ENCODE results near the gene MDK. TPM values are rescaled to one million over a fixed set of nuclear protein-coding genes. Genes with fewer than 3 reads are reported as not detected.

Gene MDK
- total and polyA plus RNA-seq, 2 of the 4 experiments (the other 2 are of a cell fraction) = 25.8 to 377 TPM

- H3K56ac ChIP-seq (ENCODE audit: extremely low read depth, insufficient read depth, low read length) = no peak overlapping the region
- peak overlapping the region; percentile 43; the same call in 1 of the 2 replicates for H3K4me2 ChIP-seq (ENCODE audit: low read depth, low read length)
- H3K9me3 ChIP-seq (ENCODE audit: control insufficient read depth, insufficient read depth, low read length) = no peaks in the 10 kb centered on the region
- H2BK5ac ChIP-seq (ENCODE audit: low read depth, low read length, poor library complexity, severe bottlenecking) = no peak overlapping the region
- no peak overlapping the region for H2BK20ac ChIP-seq (ENCODE audit: low read depth, low read length)
- no peak overlapping the region for H3K4ac ChIP-seq (ENCODE audit: low read depth, low read length)
- H2BK15ac ChIP-seq (ENCODE audit: low read depth, low read length) = no peak overlapping the region
- H3K4me3 ChIP-seq (ENCODE audit: insufficient read depth, low read depth, low read length) = peak overlapping the region; percentile 19
- TF ChIP-seq RAD21 (IDR thresholded peaks at IDR 0.05; ENCODE audit: low read length) (no peak), ELK1 (IDR thresholded peaks at IDR 0.05; ENCODE audit: borderline replicate concordance, low read depth, low read length) (no peak), BHLHE40 (IDR thresholded peaks at IDR 0.05; ENCODE audit: low read depth, low read length) (no peak), FOS (IDR thresholded peaks at IDR 0.05; ENCODE audit: low read depth, low read length) (no peak), MAZ (IDR thresholded peaks at IDR 0.05; ENCODE audit: borderline replicate concordance, low read depth, low read length) (no peak)
- H3K27ac ChIP-seq (ENCODE audit: insufficient read depth, low read length) = no peak overlapping the region
- intact Hi-C loops (cut with micrococcal nuclease) (no loop called here), dilution Hi-C loops (cut with HindIII; ENCODE audit: low sequenced_read_pairs, unreplicated experiment) (no loop called here), in situ Hi-C loops (cut with MboI; ENCODE audit: low sequenced_read_pairs) (no loop called here)
- no peak overlapping the region for H3K14ac ChIP-seq (replicated peaks; ENCODE audit: low read depth, low read length)
- H3K18ac ChIP-seq (ENCODE audit: low read depth, low read length) = no peak overlapping the region
- ChIA-PET CTCF (interaction anchor here (0.6 kb wide), 1 partner anchor 66 kb away, joined by 3 read pairs; no protein-coding TSS in a partner anchor), POLR2A (ENCODE audit: unreplicated experiment) (no interaction called here)
- peak overlapping the region; percentile 75 for H2AFZ ChIP-seq (replicated peaks; ENCODE audit: low read length, poor library complexity)
- no peak overlapping the region for H4K8ac ChIP-seq (ENCODE audit: low read depth in 2 of 2, low read length in 2 of 2)
- H4K91ac ChIP-seq (ENCODE audit: insufficient read depth, low read depth, low read length) = no peak overlapping the region
- ATAC-seq (ENCODE audit: low read depth) = no peak
- peaks cover 2% of the 10 kb centered on the region for H3K9me1 ChIP-seq (ENCODE audit: insufficient read depth, low read length)
- H3K79me1 ChIP-seq (ENCODE audit: low read depth in 1 of 2, low read length in 2 of 2) = no peaks in the 10 kb centered on the region
- H2AK5ac ChIP-seq (ENCODE audit: low read depth, low read length) = no peak overlapping the region
- peaks cover 51% of the 10 kb centered on the region for H3K27me3 ChIP-seq (ENCODE audit: control insufficient read depth, insufficient read depth, low read length)
- no peaks in the 10 kb centered on the region for H3K36me3 ChIP-seq (ENCODE audit: control insufficient read depth, insufficient read depth, low read length)
- H4K20me1 ChIP-seq (ENCODE audit: insufficient read depth, low read length) = no peaks in the 10 kb centered on the region
- no TSS peak for BruUV-seq (replicated peaks)
- peaks cover under 1% of the 10 kb centered on the region; the same call in 1 of the 2 replicates for H3K4me1 ChIP-seq (ENCODE audit: control insufficient read depth, insufficient read depth, low read length)
- WGBS, 2 experiments (ENCODE audit: extremely low coverage in 2 of 2, insufficient read length in 1 of 2) = 6% methylated on average over 7 of the region's 25 CpGs; no CpG with 5 or more reads in 1 of the 2 experiments
- no peak overlapping the region for H3K23ac ChIP-seq (ENCODE audit: low read depth, low read length)
- no peak overlapping the region for H3K9ac ChIP-seq (ENCODE audit: low read depth, low read length)
- H2BK120ac ChIP-seq (ENCODE audit: low read depth, low read length) = no peak overlapping the region
- H4K5ac ChIP-seq (ENCODE audit: low read depth, low read length) = no peak overlapping the region
- DNase-seq = no peak
- H2AK9ac ChIP-seq (replicated peaks; ENCODE audit: low read depth, low read length, poor library complexity) = no peak overlapping the region
Observed at GRCh38 chr11:46333394-46333947, 48.0 kb upstream of the MDK start.

Data from IMR-90 (cell line).